Left hindlimb (tissue), 1 donor: ENCODE measurements around the gene PTGR3.

ENCODE experiments used
- DNase-seq: peaks from one replicate; pipeline ENCODE4 v3.0.0-alpha.2; 2018

Gene PTGR3

GRCh38 chr18:75214332-75214690 lies 5.4 kb upstream of the PTGR3 start:
- DNase-seq, result no peak

GRCh38 chr18:75213611-75214331 lies 4.8 kb upstream of the PTGR3 start:
- DNase-seq, result no peak

- no peak for DNase-seq
Observed at GRCh38 chr18:75212751-75213090, 3.8 kb upstream of the PTGR3 start.

- peak; percentile 66 for DNase-seq
Observed at GRCh38 chr18:75211953-75212750, 3.2 kb upstream of the PTGR3 start.

- no peak for DNase-seq
Observed at GRCh38 chr18:75211626-75211952, 2.6 kb upstream of the PTGR3 start.

- peak; percentile 59 for DNase-seq
Observed at GRCh38 chr18:75211002-75211621, 2.2 kb upstream of the PTGR3 start.

- peak; percentile 82 for DNase-seq
Observed at GRCh38 chr18:75210274-75211001, 1.5 kb upstream of the PTGR3 start, which contains the start of gene TSHZ1. Gene TSHZ1 (plus strand): TSS chr18:75210797. CDS start chr18:75211877, 1,080 bp downstream.

- DNase-seq, result no peak
Observed at GRCh38 chr18:75209951-75210258, 966 bp upstream of the PTGR3 start.

GRCh38 chr18:75208836-75209128 lies 157 bp downstream of the PTGR3 start:
- no peak for DNase-seq

GRCh38 chr18:75208155-75208835 lies 644 bp downstream of the PTGR3 start:
- peak; percentile 70 for DNase-seq

- DNase-seq, result peak; percentile 66
Observed at GRCh38 chr18:75207310-75208154, 1.4 kb downstream of the PTGR3 start.

GRCh38 chr18:75206452-75207309 lies 2.3 kb downstream of the PTGR3 start:
- no peak for DNase-seq

GRCh38 chr18:75205514-75206132 lies 3.3 kb downstream of the PTGR3 start:
- no peak for DNase-seq

- DNase-seq, result peak; percentile 54
Observed at GRCh38 chr18:75204732-75205513, 4.0 kb downstream of the PTGR3 start.

- peak; percentile 72 for DNase-seq
Observed at GRCh38 chr18:75204269-75204731, 4.6 kb downstream of the PTGR3 start.

- peak; percentile 72 for DNase-seq
Observed at GRCh38 chr18:75203416-75204268, 5.3 kb downstream of the PTGR3 start.

- DNase-seq, result no peak
Observed at GRCh38 chr18:75202696-75203365, 6.1 kb downstream of the PTGR3 start.
